ENCODE data around the gene SHH. TPM values are rescaled to one million over a fixed set of nuclear protein-coding genes. Genes with fewer than 3 reads are reported as not detected.

Gene SHH
- polyA plus RNA-seq, 1 donor (not counting 4 experiments of a cell fraction or from before 2014, with no cell fraction given), result not detected

GRCh38 chr7:155770241-155770640 is 42.0 kb downstream of the SHH start:
- Histone ChIP-seq H3K4me2 (ENCODE audit: control insufficient read depth, extremely low read depth, insufficient read depth, low read depth, low read length) (no peak overlapping the region), H3K4me1 (ENCODE audit: control insufficient read depth, extremely low read depth, insufficient read depth, low read length) (peaks cover 10% of the 10 kb centered on the region), H3K27me3 (ENCODE audit: control insufficient read depth, extremely low read depth, insufficient read depth, low read length) (no peaks in the 10 kb centered on the region), H3K9me3 (ENCODE audit: control insufficient read depth, low read depth, low read length) (no peaks in the 10 kb centered on the region), H4K20me1 (ENCODE audit: control insufficient read depth, extremely low read depth, insufficient read depth, low read length) (peaks cover 4% of the 10 kb centered on the region), H2AFZ (ENCODE audit: control insufficient read depth, low read length) (no peak overlapping the region), H3K27ac (ENCODE audit: control insufficient read depth, insufficient read depth, low read length) (no peak overlapping the region), H3K9ac (ENCODE audit: control insufficient read depth, extremely low read depth, insufficient read depth, low read length) (no peak overlapping the region), H3K9me1 (ENCODE audit: control insufficient read depth, extremely low read depth, insufficient read depth, low read length) (no peaks in the 10 kb centered on the region), H3K4me3 (ENCODE audit: control insufficient read depth in 2 of 3, extremely low read depth in 1 of 3, insufficient read depth in 2 of 3, low read depth in 1 of 3, low read length in 3 of 3) (no peak overlapping the region), H3K79me2 (ENCODE audit: control insufficient read depth, insufficient read depth, low read length) (no peaks in the 10 kb centered on the region), H3K36me3 (ENCODE audit: control insufficient read depth in 2 of 2, extremely low read depth in 1 of 2, insufficient read depth in 2 of 2, low read length in 2 of 2) (peaks cover 25 to 33% of the 10 kb centered on the region in 2 experiments)
- no peak for TF ChIP-seq CTCF (optimal IDR thresholded peaks at IDR 0.05 in 1 of 3, IDR thresholded peaks at IDR 0.05 in 1 of 3, conservative IDR thresholded peaks at IDR 0.05 in 1 of 3; ENCODE audit: extremely low read depth in 1 of 3, insufficient read depth in 2 of 3, low read length in 3 of 3)
- TF ChIP-seq EZH2 (IDR thresholded peaks at IDR 0.05; ENCODE audit: low read length), result no peak
- DNase-seq (ENCODE audit: low read depth, low spot score) (no peak), FAIRE-seq (no peak)
- dilution Hi-C loops (cut with MboI; ENCODE audit: extremely low pct_ligation_motif_present, low sequenced_read_pairs), result no loop called here

- no peaks in the 10 kb centered on the region for H3K79me2 ChIP-seq (ENCODE audit: control insufficient read depth, insufficient read depth, low read length)
- no peak for FAIRE-seq
- dilution Hi-C loops (cut with MboI; ENCODE audit: extremely low pct_ligation_motif_present, low sequenced_read_pairs), result no loop called here
- peaks cover 4% of the 10 kb centered on the region for H4K20me1 ChIP-seq (ENCODE audit: control insufficient read depth, extremely low read depth, insufficient read depth, low read length)
- no peak overlapping the region for H2AFZ ChIP-seq (ENCODE audit: control insufficient read depth, low read length)
- no peak overlapping the region for H3K4me3 ChIP-seq (ENCODE audit: control insufficient read depth in 2 of 3, extremely low read depth in 1 of 3, insufficient read depth in 2 of 3, low read depth in 1 of 3, low read length in 3 of 3)
- no peak for DNase-seq (ENCODE audit: low read depth, low spot score)
- peaks cover 24 to 28% of the 10 kb centered on the region in 2 experiments for H3K36me3 ChIP-seq (ENCODE audit: control insufficient read depth in 2 of 2, extremely low read depth in 1 of 2, insufficient read depth in 2 of 2, low read length in 2 of 2)
- H3K4me1 ChIP-seq (ENCODE audit: control insufficient read depth, extremely low read depth, insufficient read depth, low read length), result peaks cover 10% of the 10 kb centered on the region
- H3K27me3 ChIP-seq (ENCODE audit: control insufficient read depth, extremely low read depth, insufficient read depth, low read length), result no peaks in the 10 kb centered on the region
- TF ChIP-seq CTCF (optimal IDR thresholded peaks at IDR 0.05 in 1 of 3, IDR thresholded peaks at IDR 0.05 in 1 of 3, conservative IDR thresholded peaks at IDR 0.05 in 1 of 3; ENCODE audit: extremely low read depth in 1 of 3, insufficient read depth in 2 of 3, low read length in 3 of 3) (no peak), EZH2 (IDR thresholded peaks at IDR 0.05; ENCODE audit: low read length) (no peak)
- H3K4me2 ChIP-seq (ENCODE audit: control insufficient read depth, extremely low read depth, insufficient read depth, low read depth, low read length), result no peak overlapping the region
- H3K9me3 ChIP-seq (ENCODE audit: control insufficient read depth, low read depth, low read length), result no peaks in the 10 kb centered on the region
- no peaks in the 10 kb centered on the region for H3K9me1 ChIP-seq (ENCODE audit: control insufficient read depth, extremely low read depth, insufficient read depth, low read length)
- H3K27ac ChIP-seq (ENCODE audit: control insufficient read depth, insufficient read depth, low read length), result no peak overlapping the region
- no peak overlapping the region for H3K9ac ChIP-seq (ENCODE audit: control insufficient read depth, extremely low read depth, insufficient read depth, low read length)
Observed at GRCh38 chr7:155769701-155770100, 42.6 kb downstream of the SHH start.
